Measurements from ENCODE around the gene PZP. TPM values are rescaled to one million over a fixed set of nuclear protein-coding genes. Genes with fewer than 3 reads are reported as not detected.
A peak's percentile ranks its signal among the peaks of the same experiment; 100 is the strongest.
"Not testable (repeated sequence)": the region's sequence is repeated elsewhere in the genome, so short reads cannot be mapped to it uniquely, and the experiment has no call there.

PZP gene
- polyA plus RNA-seq, 3 donors = 0.30 to 0.56 (median 0.53) TPM

DNA sequence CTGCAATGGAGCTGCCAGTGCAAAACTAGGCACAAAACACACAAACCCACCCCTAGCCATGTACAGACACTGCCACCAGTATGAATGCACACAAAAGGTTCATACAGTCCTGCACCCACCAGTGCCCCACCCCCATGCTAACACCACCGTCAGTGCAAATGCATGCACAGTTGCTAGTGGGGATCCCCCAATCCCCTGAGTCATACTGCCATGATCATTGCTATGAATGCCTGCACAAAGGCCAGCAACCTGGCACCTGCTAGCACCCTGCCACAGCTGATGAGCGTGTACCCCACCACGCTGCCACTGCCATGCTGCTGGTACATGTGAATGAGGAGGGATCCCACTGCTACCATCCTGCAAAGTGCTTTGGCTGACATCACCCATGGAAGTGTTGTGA is 23.9 kb downstream of the PZP start:
- no peak for DNase-seq

DNA sequence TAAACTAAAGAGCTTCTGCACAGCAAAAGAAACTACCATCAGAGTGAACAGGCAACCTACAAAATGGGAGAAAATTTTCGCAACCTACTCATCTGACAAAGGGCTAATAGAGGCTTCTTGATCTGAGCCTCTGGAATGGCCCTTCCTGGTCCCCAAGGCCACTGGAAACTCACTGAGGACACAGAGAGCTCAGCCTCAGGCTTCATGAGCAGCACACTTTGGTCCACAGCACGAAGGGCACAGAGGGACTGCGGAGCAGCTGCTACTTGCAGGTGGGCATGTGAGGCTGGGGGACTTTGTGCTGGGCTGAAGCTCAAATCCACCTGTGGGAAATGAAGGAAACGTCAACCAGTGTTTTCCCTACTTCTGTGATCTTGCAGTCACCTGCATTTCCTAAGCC is 27.4 kb downstream of the PZP start:
- no peak for DNase-seq

DNA sequence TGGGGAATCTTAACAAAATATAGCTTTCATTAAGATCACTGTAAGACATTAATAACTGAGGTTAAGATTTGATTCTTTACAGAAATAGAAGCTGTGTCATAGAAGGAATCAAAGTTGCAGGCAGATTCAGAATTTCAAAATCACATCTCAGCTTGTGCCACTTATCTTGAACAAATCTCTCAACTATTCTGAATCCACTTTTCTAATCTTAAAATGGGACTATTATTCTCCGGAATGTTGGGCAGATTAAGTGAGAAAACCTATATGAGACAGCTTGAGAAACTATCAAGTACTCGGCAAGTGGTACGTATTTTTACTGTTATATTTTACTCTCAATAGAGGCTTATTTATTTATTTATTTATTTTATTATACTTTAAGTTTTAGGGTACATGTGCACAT is 28.4 kb downstream of the PZP start:
- DNase-seq = no peak

DNA sequence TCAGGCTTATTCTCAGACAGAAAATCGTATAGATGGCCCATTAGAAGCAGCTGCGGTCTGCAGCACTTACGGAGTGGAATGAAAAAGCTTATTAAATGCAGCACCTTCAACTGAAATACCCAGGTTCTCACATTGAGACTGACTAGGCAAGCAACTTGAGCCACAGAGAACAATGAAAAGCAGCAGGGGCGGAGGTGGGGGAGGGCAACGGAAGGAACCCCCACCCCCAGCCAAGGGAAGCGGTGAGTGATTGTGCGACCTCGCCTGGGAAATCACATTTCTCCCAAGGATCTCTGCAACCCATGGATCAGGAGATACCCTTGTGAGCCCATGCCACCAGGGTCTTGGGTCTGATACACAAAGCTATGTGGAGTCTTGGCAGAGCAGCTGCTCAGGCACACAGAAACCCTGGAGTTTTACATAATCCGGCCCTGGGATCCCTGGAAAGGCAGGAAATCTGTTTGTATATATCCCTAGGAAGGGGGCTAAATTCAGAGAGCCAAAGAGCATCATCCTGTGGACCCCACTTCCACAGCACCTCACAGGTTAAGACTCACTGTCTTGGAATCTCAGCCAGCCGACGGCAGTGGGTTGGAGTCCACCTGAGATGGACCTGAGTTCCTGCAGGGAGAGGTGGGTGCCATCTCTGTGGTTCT is 38.1 kb downstream of the PZP start:
- DNase-seq = no peak

DNA sequence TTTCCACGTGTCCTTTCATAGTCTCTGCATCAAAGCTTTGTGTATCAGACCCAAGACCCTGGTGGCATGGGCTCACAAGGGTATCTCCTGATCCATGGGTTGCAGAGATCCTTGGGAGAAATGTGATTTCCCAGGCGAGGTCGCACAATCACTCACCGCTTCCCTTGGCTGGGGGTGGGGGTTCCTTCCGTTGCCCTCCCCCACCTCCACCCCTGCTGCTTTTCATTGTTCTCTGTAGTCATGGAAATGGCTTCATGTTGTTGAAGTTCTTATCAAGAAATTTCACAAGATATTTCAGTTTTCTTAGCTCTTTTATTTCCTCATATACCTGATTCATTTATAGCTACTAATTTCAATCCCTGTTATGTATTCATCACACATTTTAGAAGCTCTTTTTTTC is 40.9 kb downstream of the PZP start:
- not testable (repeated sequence) for DNase-seq

DNA sequence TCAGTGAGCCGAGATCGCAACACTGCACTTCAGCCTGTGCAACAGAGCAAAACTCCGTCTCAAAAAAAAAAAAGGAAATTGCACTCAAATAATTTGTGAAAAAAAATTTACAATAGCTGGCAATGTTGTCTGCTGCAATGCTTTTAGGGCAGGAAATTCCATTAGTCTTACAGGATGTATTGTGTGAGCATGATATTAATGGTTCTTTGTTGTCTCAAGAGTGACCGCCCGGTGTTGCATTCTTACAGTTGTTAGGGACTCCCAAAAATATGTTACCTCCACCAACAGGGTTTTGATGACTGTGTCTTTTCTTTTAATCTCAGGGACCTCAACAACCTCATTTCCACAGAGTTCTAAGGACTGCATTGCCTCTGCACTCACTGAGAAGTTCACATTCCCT is 44.8 kb downstream of the PZP start:
- DNase-seq = no peak

DNA sequence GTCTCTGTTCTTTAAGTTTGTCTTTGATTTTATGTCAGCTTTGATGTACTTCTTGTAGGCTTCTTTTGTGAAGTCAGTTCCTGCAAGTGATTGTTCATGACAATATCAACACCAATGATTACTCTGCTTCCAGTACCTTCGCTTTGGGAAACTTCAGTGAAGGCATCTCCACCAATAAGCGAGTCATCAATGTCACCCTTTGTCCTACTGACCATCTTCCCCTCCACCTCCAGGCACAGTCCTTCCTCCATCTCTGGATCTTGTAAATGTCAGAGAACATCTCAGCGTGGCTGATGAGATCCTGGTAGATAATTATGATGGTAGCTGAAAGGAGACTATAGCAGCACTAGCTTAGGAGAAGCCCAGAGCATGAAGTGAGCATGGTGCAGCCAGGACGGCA is 52.1 kb downstream of the PZP start:
- no peak for DNase-seq

DNA sequence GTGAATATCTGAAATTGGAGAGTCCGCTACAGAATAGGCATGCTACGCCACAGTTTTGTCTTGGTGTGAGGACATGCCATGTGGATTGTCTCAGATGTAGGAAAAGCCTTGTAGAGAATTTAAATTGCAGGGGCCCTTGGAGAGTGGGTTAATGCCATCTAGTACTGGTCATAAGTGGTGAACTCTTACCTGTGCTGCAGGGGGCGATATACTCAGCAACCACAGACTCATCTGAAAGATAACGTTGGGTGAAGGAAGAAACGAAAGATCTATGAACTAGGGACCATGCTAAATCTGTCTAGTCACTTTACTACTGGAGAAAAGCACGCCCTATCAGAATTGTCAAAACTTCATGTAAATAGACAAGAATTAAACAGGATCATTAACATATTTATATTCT is 58.8 kb downstream of the PZP start:
- DNase-seq = no peak

DNA sequence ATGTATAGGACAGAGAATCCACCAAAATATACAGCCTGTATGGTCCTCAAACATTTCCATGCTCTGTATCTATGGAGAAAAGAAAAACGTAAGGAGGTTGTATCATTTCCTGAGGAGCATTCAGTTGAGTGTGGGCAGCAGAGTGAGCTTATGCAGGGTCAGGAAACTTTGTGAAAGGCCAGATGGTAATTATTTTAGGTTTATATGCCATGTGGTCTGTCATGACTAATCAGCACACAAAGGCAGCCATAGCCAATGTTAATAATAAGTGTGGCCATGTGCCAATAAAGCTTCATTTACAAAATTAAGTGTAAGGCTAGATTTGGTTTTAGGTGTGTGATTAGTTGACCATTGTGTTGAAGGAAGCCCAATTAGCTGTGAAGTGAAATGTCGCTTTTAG is 59.3 kb downstream of the PZP start:
- DNase-seq = no peak

DNA sequence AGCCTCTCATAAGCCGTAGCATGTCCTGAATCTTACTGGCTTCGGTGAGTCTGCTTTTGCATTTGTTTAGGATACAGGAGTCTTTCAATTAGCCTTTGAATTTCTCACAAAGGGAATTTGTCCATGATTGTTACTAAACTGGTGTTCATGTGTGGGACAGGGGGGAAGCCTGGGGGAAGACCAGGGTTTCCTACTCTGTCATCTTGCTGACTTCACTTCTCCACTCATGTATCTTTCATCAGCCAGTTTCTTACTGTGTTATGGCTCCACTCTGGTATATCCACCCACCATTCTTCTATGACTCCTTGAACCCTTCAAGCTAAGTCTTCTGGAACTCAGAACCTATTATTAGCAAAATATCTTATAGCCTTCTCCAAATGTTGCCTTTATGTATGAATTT is 60.7 kb downstream of the PZP start:
- no peak for DNase-seq

DNA sequence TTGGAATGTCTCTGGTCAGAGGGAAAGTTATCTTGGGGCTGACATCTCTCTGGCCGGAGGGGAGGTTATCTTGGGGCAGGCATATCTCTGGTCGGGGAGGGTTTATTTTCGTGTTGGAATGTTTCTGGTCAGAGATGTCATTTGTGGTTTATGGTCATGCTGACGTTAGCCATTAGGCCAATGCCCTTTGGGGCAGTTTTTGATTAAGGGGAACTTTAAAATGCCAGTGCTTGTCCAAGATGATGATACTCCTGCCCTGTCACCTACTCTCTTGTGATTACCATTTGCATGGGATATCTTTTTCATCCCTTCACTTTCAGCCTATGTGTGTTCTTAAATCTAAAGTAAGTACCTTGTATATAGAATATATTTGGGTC is 63.5 kb downstream of the PZP start:
- DNase-seq = no peak

DNA sequence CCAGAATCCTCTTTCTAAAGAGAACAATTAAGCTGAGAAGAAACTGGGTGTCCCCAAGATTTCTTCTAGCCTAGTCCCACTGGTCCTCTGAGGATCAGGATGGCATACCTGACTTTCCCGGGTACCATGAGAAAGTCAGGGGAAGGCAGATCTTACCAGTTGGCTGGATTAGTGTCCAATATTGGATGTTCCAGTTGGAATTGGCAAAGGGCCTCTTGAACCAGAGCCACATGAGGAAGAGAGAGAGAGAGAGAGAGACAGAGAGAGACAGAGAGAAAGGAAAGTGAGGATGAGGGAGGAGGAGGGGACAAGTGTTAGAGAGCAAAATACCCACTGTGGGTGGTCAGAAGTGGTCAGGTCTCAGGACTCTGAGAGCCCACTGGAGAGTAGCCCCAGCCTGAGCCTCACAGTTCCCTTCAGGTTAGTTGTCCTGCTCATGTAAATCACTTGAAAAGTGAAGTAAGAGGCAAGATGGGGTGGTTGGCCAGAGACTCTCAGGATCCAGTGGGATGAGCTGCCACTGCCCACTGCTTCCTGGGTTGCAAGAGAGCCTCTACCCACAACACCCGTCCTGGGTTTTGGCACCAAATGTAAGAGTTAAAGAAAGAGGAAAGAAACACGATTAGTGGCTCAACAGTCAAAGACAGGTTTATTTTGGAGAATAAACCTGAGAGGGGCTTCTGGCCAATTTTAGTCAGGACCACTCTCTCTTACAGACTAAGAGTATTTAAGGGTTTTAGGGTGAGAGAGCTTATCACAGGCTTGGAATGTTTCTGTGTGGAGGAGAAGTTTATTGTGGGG is 64.1 kb downstream of the PZP start:
- DNase-seq = no peak

DNA sequence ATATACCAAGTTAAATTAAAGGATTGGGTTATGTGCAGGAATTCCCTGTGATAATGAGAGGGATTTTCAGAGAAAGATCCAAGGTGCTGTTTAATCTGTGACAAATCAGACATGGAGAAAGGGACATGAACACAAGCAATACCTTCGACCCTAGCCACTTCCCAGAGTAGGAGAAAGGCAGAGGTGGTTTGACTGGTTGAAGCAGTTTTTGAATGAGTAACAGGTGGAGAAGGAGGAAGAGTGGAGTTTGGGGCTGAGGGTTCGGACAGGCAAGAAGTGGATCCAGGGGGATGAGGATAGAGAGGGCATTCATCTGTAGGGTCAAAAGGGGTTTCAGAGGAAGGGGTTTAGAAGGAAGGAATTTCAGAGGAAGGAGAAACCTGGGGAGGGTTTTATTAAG is 65.1 kb downstream of the PZP start:
- DNase-seq = no peak

DNA sequence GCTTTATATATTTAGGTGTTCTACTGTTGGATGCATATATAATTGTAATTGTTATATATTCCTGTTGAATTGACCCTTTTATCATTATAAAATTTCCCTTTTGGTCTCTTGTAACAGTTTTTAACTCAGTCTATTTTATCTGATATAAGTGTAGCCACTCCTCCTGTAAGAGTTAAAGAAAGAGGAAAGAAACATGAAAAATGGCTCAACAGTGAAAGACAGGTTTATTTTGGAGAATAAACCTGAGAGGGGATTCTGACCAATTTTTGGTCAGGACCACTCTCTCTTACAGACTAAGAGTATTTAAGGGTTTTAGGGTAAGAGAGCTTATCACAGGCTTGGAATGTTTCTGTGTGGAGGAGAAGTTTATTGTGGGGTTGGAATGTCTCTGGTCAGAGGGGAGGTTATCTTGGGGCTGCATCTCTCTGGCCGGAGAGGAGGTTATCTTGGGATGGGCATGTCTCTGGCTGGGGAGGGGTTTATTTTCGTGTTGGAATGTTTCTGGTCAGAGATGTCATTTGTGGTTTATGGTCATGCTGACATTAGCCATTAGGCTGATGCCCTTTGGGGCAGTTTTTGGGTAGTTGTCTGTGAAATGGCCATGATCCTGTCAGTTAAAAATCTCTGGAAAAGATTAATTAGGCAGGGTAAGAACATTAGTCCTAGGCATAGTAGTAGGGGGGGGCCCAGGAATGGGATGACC is 68.5 kb downstream of the PZP start:
- not testable (repeated sequence) for DNase-seq

DNA sequence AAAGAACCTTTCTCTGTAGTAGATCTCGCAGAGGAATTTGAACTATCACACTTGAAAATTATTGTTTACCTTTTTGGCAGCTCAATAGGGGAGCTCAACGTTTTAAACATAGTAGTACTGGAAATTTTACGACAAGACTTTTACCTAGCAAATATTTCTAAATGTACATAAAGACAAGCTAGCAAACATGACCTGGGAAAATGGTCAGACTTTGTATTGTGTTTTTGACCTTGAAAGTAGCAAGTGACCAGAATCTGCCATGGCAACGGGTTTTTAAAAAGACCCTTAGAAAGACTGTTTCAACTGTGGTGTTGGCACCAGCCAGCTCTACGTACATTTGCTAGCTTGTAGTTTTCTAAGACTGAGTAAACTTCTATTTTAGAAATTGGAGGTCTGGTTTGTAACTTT is 72.3 kb downstream of the PZP start:
- DNase-seq = no peak

DNA sequence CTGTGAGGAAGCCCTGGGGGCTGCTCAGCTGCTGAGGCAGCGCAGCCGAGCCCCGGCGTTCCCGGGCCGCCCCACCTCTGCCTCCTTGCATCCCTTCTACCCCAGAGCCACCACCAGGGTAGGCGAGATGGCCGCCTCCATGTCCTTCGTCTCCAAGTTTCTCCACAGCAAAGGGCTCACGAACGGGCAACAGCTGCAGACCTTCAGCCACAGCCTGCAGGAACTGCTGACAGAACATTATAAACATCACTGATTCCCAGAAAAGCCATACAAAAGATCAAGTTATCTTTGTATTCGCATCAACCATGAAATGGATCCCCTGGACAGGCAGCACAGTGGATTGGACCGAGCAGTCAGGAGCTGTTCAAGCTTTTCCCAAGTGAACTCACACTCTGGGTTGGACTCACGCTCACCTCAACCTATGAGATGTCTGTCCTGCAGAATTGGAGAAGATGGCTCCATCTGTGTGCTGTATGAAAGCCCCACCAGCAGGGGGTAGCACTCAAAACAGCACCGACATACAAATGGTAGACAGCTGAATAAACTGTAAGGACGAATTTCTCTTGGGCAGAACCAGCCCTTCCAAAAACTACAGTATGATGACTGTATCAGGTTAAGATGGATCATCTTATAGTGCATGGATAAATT is 73.1 kb downstream of the PZP start:
- peak; percentile 22 for DNase-seq

DNA sequence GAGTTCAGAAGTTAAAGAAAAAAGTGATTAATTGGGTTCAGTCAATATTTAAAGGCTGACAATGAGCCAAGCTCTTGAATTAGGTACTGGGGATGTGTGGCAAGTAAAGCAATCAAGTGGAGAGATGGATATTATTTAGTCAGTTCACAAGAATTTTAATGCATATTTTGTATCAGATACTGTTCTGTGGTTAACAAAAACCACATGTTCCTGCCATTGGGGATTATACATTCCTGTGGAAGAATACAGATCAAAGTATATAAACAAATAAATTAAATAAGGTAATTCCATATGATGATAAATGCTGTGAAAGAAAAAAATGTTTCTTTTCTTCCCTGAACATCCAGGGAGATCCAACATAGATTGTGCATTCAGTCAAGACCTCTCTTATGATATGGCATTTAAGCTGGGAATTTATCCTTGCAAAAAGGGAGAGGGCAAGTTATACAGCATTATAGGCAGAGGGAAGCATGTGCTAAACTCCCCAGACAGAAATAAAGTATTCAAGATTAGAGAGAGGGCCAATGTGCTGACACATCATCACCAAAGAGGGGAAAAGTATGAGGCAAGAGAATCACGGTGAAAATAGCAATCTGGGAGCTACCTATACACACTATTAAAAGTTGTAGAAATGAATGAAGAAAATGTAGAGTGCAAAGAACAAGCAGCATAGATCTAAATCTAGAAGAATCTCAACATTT is 74.8 kb downstream of the PZP start:
- no peak for DNase-seq

DNA sequence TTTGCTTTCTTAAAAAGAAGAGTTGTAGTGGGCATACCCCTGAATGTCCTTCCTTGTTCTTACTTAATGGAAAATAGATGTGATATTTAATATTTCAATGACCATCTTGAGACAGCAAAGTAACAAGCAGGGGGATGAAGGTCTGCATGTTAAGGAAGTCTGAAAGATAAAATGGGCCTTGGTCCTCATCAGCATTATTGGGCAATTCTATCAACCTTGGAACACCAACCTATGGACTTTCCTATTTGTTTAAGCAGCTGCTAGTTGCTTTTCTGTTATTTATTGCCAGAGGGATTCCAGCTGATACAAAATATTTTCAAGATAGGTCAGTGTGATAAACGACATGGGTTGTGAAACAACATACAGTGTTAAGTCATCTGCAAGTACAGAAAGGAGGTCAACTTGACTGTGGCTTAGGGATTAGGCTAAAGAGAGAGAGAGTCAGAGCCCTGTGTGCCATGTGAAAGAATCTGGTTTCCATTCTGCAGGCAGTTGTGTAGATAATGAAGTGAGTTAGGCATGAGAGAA is 76.1 kb downstream of the PZP start:
- no peak for DNase-seq

DNA sequence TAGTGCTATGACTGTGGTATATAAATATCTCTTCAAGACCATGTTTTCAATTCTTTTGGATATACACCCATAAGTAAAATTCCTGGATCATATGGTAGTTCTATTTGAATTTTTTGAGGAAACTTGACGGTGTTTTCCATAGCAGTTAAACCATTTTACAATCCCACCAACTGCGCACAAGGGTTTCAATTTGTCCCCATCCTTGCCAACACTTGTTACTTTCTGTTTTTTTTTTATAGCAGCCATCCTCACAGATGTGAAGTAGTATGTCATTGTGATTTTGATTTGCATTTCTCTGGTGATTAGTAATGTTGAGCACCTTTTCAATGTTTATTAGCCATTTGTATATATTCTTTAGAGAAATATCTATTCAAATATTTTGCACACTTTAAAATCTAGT is 78.0 kb downstream of the PZP start:
- no peak for DNase-seq

DNA sequence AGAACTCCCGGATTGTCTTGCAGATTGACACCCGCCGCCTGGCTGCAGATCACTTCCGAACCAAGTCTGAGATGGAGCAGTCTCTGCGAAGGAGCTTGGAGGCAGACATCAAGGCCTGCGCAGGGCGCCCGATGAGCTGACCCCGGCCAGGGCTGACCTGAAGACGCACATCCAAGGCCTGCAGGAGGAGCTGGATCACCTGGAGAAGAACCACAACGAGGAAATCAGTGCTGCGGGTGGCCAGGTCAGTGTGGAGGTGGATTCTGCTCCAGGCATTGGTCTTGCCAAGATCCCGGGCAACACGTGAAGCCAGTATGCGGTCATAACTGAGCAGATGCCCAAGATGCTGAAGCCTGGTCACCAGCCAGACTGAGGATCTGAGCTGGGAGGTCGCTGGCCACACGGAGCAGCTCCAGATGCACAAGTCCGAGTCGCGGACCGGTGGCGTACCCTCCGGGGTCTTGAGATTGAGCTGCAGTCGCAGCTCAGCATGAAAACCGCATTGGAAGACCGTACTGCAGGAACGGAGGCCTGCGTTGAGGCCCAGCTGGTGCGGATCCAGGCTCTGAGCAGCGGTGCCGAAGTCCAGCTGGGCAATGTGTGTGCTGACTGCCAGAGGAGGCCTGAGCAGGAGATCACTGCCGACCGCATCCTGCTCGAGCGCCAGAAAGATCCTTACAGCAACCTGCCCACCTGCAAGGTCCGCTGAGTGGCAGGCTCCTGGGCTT is 80.1 kb downstream of the PZP start:
- no peak for DNase-seq

DNA sequence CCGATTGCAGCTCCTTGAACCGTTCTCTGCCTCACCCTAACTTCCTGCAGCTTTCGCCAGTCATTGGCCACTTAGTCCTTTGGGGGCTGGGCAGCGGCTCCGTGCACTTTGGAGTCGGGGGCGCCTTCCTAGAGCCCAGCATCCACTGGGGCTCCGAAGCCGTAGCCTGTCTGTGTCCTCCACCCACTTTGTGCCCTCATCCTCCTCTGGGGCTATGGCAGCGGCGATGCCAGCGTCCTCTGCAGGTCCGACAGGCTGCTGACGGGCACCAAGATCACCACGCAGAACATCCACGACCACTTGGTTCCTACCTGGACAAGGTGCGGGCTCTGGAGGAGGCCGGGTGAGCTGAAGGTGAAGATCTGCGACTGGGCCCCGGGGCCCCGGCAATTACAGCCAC is 80.7 kb downstream of the PZP start:
- no peak for DNase-seq

Data from renal pelvis (tissue), 4 donors.